HepG2 (cell line): ENCODE results near the gene TTLL1. TPM values are rescaled to one million over a fixed set of nuclear protein-coding genes. Genes with fewer than 3 reads are reported as not detected.

ENCODE experiments used
- ATAC-seq: fragments of 200-7000 bp; cut with Tn5 transposase; 3 replicates; pipeline ENCODE4 v1.9.1; 2020; ENCODE audit warnings: mild to moderate bottlenecking, moderate library complexity
- BruUV-seq: library from RNA; stranded (reverse); fragments of 400-500 nt; replicated peaks from 2 replicates; lab custom pipeline; 2021; lab: Mats Ljungman, UMichigan
- CTCF ChIA-PET: fragments of 300-600 bp; formaldehyde crosslinking; extraction: SDS; loops from one replicate; lab custom pipeline; 2021; ENCODE audit warnings: low total read pairs, inconsistent platforms, low intra/inter-chr PET ratio; lab: Yijun Ruan, JAX
- POLR2A ChIA-PET: fragments of 350-600 bp; sonication (Branson Sonifier 250); formaldehyde crosslinking; loops from one replicate; lab custom pipeline; 2020; ENCODE audit warnings: antibody characterized with exemption, inconsistent platforms; lab: Yijun Ruan, JAX
- DNase-seq: peaks from one replicate; pipeline ENCODE4 v3.0.0-alpha.2; 2015; ENCODE audit warnings: low spot score
- FAIRE-seq: peaks from 3 replicates; lab custom pipeline; 2011; peaks lifted over from hg19 to GRCh38; lab: Jason Lieb, UNC
- H2AFZ ChIP-seq: one replicate; pipeline ENCODE4 v1.6.1; 2011; ENCODE audit warnings: low read length, inconsistent platforms
- H3K27ac ChIP-seq: fragments of 300-600 bp; 3 replicates; pipeline ENCODE4 v1.8.0; 2011; ENCODE audit warnings: mixed run types, mild to moderate bottlenecking, mixed read lengths, low read length, inconsistent platforms; ENCODE audit not compliant: insufficient read depth; ENCODE audit errors: extremely low read length
- H3K27me3 ChIP-seq, 2 experiments: fragments of 200-600 bp in 1 of 2; 2 replicates in 1 of 2; 3 replicates in 1 of 2; pipeline versions ENCODE4 v1.6.0 to v1.8.0; 2011; ENCODE audit warnings: low read length in 2 of 2, mild to moderate bottlenecking in 2 of 2, moderate library complexity in 2 of 2, inconsistent platforms in 1 of 2; ENCODE audit not compliant: insufficient read depth in 2 of 2, control insufficient read depth in 1 of 2
- H3K36me3 ChIP-seq, 2 experiments: fragments of 200-600 bp in 1 of 2; replicated peaks in 1 of 2; 2 replicates in 1 of 2; 3 replicates in 1 of 2; pipeline versions ENCODE4 v1.5.1 to v1.8.0; 2011; ENCODE audit warnings: low read length in 2 of 2, inconsistent platforms in 1 of 2; ENCODE audit not compliant: insufficient read depth in 2 of 2, control insufficient read depth in 1 of 2
- H3K4me1 ChIP-seq: 2 replicates; pipeline ENCODE4 v1.5.1; 2012; ENCODE audit warnings: low read length, inconsistent platforms; ENCODE audit not compliant: insufficient read depth
- H3K4me2 ChIP-seq: 2 replicates; pipeline ENCODE4 v1.6.0; 2011; ENCODE audit warnings: low read depth, low read length, inconsistent platforms
- H3K4me3 ChIP-seq, 3 experiments: fragments of 200-600 bp in 1 of 3; sonication (generic), shearing (Covaris generic) in 1 of 3; replicated peaks in 1 of 3; 2 replicates each; pipeline ENCODE4 v1.5.1; 2011 to 2016; ENCODE audit warnings: low read length in 3 of 3, inconsistent platforms in 2 of 3, low read depth in 2 of 3, mild to moderate bottlenecking in 2 of 3, control low read depth in 1 of 3, mixed read lengths in 1 of 3; ENCODE audit not compliant: insufficient read depth in 1 of 3
- H3K79me2 ChIP-seq: one replicate; pipeline ENCODE4 v1.6.1; 2011; ENCODE audit warnings: low read length, inconsistent platforms; ENCODE audit not compliant: insufficient read depth
- H3K9ac ChIP-seq: 2 replicates; pipeline ENCODE4 v1.6.0; 2011; ENCODE audit warnings: mild to moderate bottlenecking, low read depth, low read length, inconsistent platforms; ENCODE audit not compliant: insufficient read depth
- H3K9me3 ChIP-seq: 2 replicates; pipeline ENCODE4 v1.5.1; 2012; ENCODE audit warnings: mild to moderate bottlenecking, low read length
- H4K20me1 ChIP-seq: 2 replicates; pipeline ENCODE4 v1.6.0; 2011; ENCODE audit warnings: inconsistent platforms, mild to moderate bottlenecking, low read length, moderate library complexity; ENCODE audit not compliant: insufficient read depth
- ATF7 ChIP-seq, 2 experiments: fragments of 450-650 bp in 1 of 2; sonication (generic) in 1 of 2; formaldehyde crosslinking in 1 of 2; IDR thresholded peaks; 2 replicates each; pipeline versions ENCODE4 v1.4.0 to v1.6.1; 2016 to 2020; ENCODE audit warnings: antibody characterized with exemption in 1 of 2, mild to moderate bottlenecking in 1 of 2, missing genetic modification reagents in 1 of 2
- CREB1 ChIP-seq, 2 experiments: fragments of 450-650 bp in 1 of 2; IDR thresholded peaks; 2 replicates each; pipeline ENCODE4 v1.6.1; 2016 to 2017; ENCODE audit warnings: control low read depth in 1 of 2, mild to moderate bottlenecking in 1 of 2, missing compliant biosample characterization in 1 of 2, missing genetic modification characterization in 1 of 2
- DR1 ChIP-seq: sonication (generic); formaldehyde crosslinking; IDR thresholded peaks from 2 replicates; pipeline ENCODE4 v1.8.0; 2021; ENCODE audit warnings: mild to moderate bottlenecking, missing genetic modification reagents, inconsistent platforms
- FOXM1 ChIP-seq: sonication (generic); formaldehyde crosslinking; IDR thresholded peaks from 2 replicates; pipeline ENCODE4 v1.5.0; 2020; ENCODE audit warnings: missing genetic modification reagents
- JUNB ChIP-seq: sonication (generic); formaldehyde crosslinking; IDR thresholded peaks from 2 replicates; pipeline ENCODE4 v1.8.0; 2022; ENCODE audit warnings: missing genetic modification reagents, mild to moderate bottlenecking, borderline replicate concordance
- MAFF ChIP-seq: IDR thresholded peaks from 2 replicates; pipeline ENCODE4 v1.6.1; 2011; ENCODE audit warnings: low read depth, low read length, improper control_type of control experiment
- NR2F6 ChIP-seq, 2 experiments: IDR thresholded peaks; 2 replicates each; pipeline ENCODE4 v1.6.1; 2016; ENCODE audit warnings: antibody characterized with exemption in 1 of 2, mild to moderate bottlenecking in 1 of 2
- SAP130 ChIP-seq: IDR thresholded peaks from 2 replicates; pipeline ENCODE4 v1.6.1; 2016; ENCODE audit warnings: low read depth
- ZC3H4 ChIP-seq: sonication (generic); formaldehyde crosslinking; IDR thresholded peaks from 2 replicates; pipeline ENCODE4 v1.4.0; 2020; ENCODE audit warnings: missing genetic modification reagents, borderline replicate concordance
- ZEB1 ChIP-seq: IDR thresholded peaks from 2 replicates; pipeline ENCODE4 v1.6.1; 2012; ENCODE audit warnings: mild to moderate bottlenecking, low read depth, inconsistent platforms; ENCODE audit not compliant: insufficient replicate concordance
- ZNF33B ChIP-seq: sonication (generic); formaldehyde crosslinking; IDR thresholded peaks from 2 replicates; pipeline ENCODE4 v1.5.1; 2020; ENCODE audit warnings: mild to moderate bottlenecking, missing genetic modification reagents
- ZNF431 ChIP-seq: sonication (generic); formaldehyde crosslinking; IDR thresholded peaks from 2 replicates; pipeline ENCODE4 v1.9.0; 2022; ENCODE audit warnings: missing genetic modification reagents, low read depth, mild to moderate bottlenecking, borderline replicate concordance
- WGBS: methylation state at CpG from one replicate; pipeline ENCODE4 v1.1.6; 2017; ENCODE audit warnings: low lambda C conversion rate; 5-methylcytosine and 5-hydroxymethylcytosine counted together
- in situ Hi-C: cut with HindIII; loops from 2 replicates; pipeline ENCODE4 v1.10.0; 2017; ENCODE audit warnings: low pct_unique_long_range_greater_than_20kb; ENCODE audit not compliant: extremely low pct_ligation_motif_present
- intact Hi-C: fragments of 100-400 bp; cut with micrococcal nuclease; formaldehyde crosslinking; loops from one replicate; pipeline ENCODE4 v1.10.0; 2022; ENCODE audit not compliant: unreplicated experiment
- polyA plus RNA-seq, 8 experiments: library from polyadenylated mRNA; depleted of rRNA in 3 of 8; stranded (reverse) in 7 of 8; unstranded in 1 of 8; fragments of >200 nt; fragmentation: Illumina TruSeq in 4 of 8; extraction: Trizol in 4 of 8; gene quantifications; 2 replicates each; pipeline versions ENCODE4 v1.2.1 to v1.2.3, GENCODE V29; 2011 to 2016; ENCODE audit warnings: low read depth in 4 of 8, missing spikeins in 1 of 8, mixed read lengths in 1 of 8; ENCODE audit not compliant: insufficient read depth in 1 of 8
- total RNA-seq, 5 experiments: library from RNA; depleted of rRNA; stranded (reverse); fragments of >200 nt; fragmentation: Illumina TruSeq; extraction: Trizol; gene quantifications; 2 replicates each; pipeline ENCODE4 v1.2.3, GENCODE V29; 2016; ENCODE audit warnings: low read depth in 1 of 5
- TF ChIP-seq, protein P1 (sequence below): sonication (generic); formaldehyde crosslinking; IDR thresholded peaks from 2 replicates; pipeline ENCODE4 v1.4.0; 2020; ENCODE audit warnings: mild to moderate bottlenecking, missing genetic modification reagents
- TF ChIP-seq, protein P2 (sequence below): sonication (generic); IDR thresholded peaks from 2 replicates; pipeline ENCODE4 v1.6.1; 2016; ENCODE audit warnings: low read depth, borderline replicate concordance
- TF ChIP-seq, protein P3 (sequence below): sonication (generic); formaldehyde crosslinking; IDR thresholded peaks from 2 replicates; pipeline ENCODE4 v1.4.0; 2020; ENCODE audit warnings: missing genetic modification reagents; ENCODE audit errors: not compliant biosample characterization

The TTLL1 gene
- total and polyA plus RNA-seq, 2 of the 13 experiments (the other 11 are each of a cell fraction or from before 2014, with no cell fraction given), result 1.6 to 5.3 TPM

DNA sequence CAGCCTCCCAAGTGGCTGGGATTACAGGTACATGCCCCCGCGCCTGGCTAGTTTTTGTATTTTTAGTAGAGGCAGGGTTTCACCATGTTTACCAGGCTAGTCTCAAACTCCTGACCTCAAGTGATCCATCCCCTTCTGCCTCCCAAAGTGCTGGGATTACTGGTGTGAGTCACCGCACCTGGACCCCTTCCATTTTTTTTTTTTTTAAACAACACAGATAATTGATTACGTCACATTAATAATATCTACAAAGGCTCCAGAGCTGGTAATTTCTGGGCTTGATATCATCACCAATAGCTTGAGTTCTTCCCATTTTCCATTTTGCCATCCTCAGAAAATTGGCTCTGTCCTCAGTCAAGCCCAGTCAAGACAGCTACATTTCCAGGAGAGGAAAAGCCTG lies 7.2 kb downstream of the TTLL1 start:
- H3K4me3 ChIP-seq, result no peak overlapping the region
- no peaks in the 10 kb centered on the region for H3K36me3 ChIP-seq
- in situ Hi-C loops, result no loop called here
- ATAC-seq (no peak), DNase-seq (no peak)
- WGBS, result 81% methylated on average over 4 of the region's 4 CpGs
- no peak overlapping the region for H3K9ac ChIP-seq
- intact Hi-C loops, result no loop called here
- H2AFZ ChIP-seq, result no peak overlapping the region
- no peak for TF ChIP-seq FOXM1 (CRISPR knock-in tag)
- TF ChIP-seq ZNF431, result no peak
- peak; percentile 74 for TF ChIP-seq ATF7 (IDR thresholded peaks at IDR 0.05)
- no peak for TF ChIP-seq ATF7 (CRISPR knock-in tag; IDR thresholded peaks at IDR 0.05)
- 0 out of 2 replicates have a peak, but pooled peaks have one; percentile 32 for TF ChIP-seq CREB1 (IDR thresholded peaks at IDR 0.05)
- TF ChIP-seq CREB1 (CRISPR knock-in tag; IDR thresholded peaks at IDR 0.05), result no peak
- TF ChIP-seq, all 625 proteins: peak for 2
- Histone ChIP-seq H4K20me1 (no peaks in the 10 kb centered on the region), H3K4me2 (no peak overlapping the region), H3K4me1 (peaks cover 42% of the 10 kb centered on the region), H3K27me3 (no peaks in the 10 kb centered on the region), H3K9me3 (no peaks in the 10 kb centered on the region), H3K27ac (no peak overlapping the region), H3K79me2 (no peaks in the 10 kb centered on the region)
- no peak for FAIRE-seq
- POLR2A ChIA-PET, result interaction anchor here (1.8 kb wide), 1 partner anchor 22 kb away, joined by 4 read pairs; no protein-coding TSS in a partner anchor
- CTCF ChIA-PET, result no interaction called here
- BruUV-seq, result no TSS peak

GRCh38 chr22:43080616-43081015 lies 8.6 kb downstream of the TTLL1 start:
- FAIRE-seq, result peak; percentile 8
- CTCF ChIA-PET, result no interaction called here
- TF ChIP-seq MAFF (peak; percentile 89), ZEB1 (peak; percentile 29), ZNF33B (CRISPR knock-in tag) (no peak), SAP130 (CRISPR knock-in tag) (0 out of 2 replicates have a peak, but pooled peaks have one; percentile 20), JUNB (CRISPR knock-in tag) (no peak), NR2F6 (IDR thresholded peaks at IDR 0.05) (0 out of 2 replicates have a peak, but pooled peaks have one; percentile 16), NR2F6 (CRISPR knock-in tag; IDR thresholded peaks at IDR 0.05) (no peak), ZC3H4 (CRISPR knock-in tag) (no peak), DR1 (CRISPR knock-in tag) (no peak)
- TF ChIP-seq, protein P1, sequence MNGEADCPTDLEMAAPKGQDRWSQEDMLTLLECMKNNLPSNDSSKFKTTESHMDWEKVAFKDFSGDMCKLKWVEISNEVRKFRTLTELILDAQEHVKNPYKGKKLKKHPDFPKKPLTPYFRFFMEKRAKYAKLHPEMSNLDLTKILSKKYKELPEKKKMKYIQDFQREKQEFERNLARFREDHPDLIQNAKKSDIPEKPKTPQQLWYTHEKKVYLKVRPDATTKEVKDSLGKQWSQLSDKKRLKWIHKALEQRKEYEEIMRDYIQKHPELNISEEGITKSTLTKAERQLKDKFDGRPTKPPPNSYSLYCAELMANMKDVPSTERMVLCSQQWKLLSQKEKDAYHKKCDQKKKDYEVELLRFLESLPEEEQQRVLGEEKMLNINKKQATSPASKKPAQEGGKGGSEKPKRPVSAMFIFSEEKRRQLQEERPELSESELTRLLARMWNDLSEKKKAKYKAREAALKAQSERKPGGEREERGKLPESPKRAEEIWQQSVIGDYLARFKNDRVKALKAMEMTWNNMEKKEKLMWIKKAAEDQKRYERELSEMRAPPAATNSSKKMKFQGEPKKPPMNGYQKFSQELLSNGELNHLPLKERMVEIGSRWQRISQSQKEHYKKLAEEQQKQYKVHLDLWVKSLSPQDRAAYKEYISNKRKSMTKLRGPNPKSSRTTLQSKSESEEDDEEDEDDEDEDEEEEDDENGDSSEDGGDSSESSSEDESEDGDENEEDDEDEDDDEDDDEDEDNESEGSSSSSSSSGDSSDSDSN, result no peak
- TF ChIP-seq, protein P2, sequence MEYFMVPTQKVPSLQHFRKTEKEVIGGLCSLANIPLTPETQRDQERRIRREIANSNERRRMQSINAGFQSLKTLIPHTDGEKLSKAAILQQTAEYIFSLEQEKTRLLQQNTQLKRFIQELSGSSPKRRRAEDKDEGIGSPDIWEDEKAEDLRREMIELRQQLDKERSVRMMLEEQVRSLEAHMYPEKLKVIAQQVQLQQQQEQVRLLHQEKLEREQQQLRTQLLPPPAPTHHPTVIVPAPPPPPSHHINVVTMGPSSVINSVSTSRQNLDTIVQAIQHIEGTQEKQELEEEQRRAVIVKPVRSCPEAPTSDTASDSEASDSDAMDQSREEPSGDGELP, result peak; percentile 54; the same call in 1 of the 2 replicates
- TF ChIP-seq, protein P3, sequence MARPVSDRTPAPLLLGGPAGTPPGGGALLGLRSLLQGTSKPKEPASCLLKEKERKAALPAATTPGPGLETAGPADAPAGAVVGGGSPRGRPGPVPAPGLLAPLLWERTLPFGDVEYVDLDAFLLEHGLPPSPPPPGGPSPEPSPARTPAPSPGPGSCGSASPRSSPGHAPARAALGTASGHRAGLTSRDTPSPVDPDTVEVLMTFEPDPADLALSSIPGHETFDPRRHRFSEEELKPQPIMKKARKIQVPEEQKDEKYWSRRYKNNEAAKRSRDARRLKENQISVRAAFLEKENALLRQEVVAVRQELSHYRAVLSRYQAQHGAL, result no peak

More at GRCh38 chr22:43080616-43081015, 8.6 kb downstream of the TTLL1 start:
- H3K9ac ChIP-seq, result no peak overlapping the region
- H3K4me3 ChIP-seq, result no peak overlapping the region; a peak in 1 of 6 replicates
- in situ Hi-C loops, result no loop called here
- no TSS peak for BruUV-seq
- peaks cover 44% of the 10 kb centered on the region for H3K4me1 ChIP-seq
- peak overlapping the region; percentile 42 for H3K4me2 ChIP-seq
- no peak overlapping the region for H2AFZ ChIP-seq
- H4K20me1 ChIP-seq, result no peaks in the 10 kb centered on the region
- H3K9me3 ChIP-seq, result no peaks in the 10 kb centered on the region
- H3K79me2 ChIP-seq, result no peaks in the 10 kb centered on the region
- H3K36me3 ChIP-seq, result no peaks in the 10 kb centered on the region
- WGBS, result 5% methylated on average over 2 of the region's 2 CpGs
- no peak overlapping the region for H3K27ac ChIP-seq
- intact Hi-C loops, result no loop called here
- ATAC-seq (peak; percentile 42), DNase-seq (peak; percentile 57)
- no peaks in the 10 kb centered on the region for H3K27me3 ChIP-seq
- POLR2A ChIA-PET, result interaction anchor here (1.8 kb wide), 1 partner anchor 24 kb away, joined by 4 read pairs; no protein-coding TSS in a partner anchor
